Measurements from ENCODE around the gene PRELP. TPM values are rescaled to one million over a fixed set of nuclear protein-coding genes. Genes with fewer than 3 reads are reported as not detected.

Gene PRELP
- total RNA-seq, 1 experiment from 2014 or later = 0.07 TPM

GRCh38 chr1:203462878-203463277 lies 12.7 kb upstream of the PRELP start:
- Mint-ChIP-seq H3K4me1 (peaks cover 26 to 36% of the 10 kb centered on the region in 2 experiments), H3K9me3 (no peaks in the 10 kb centered on the region; a peak in 2 of 5 replicates), H3K36me3 (ENCODE audit: insufficient read depth in 1 of 3, low read depth in 3 of 3) (no peaks in the 10 kb centered on the region), H3K4me3 (no peak overlapping the region), H3K27me3 (ENCODE audit: low read depth) (peaks cover 8% of the 10 kb centered on the region), H3K27ac (no peak overlapping the region)
- no peak overlapping the region for H3K4me2 ChIP-seq (ENCODE audit: insufficient read depth, insufficient read length, low read length)
- H3K9ac ChIP-seq (ENCODE audit: extremely low read depth, insufficient read length, low read length) = no peak overlapping the region
- WGBS (ENCODE audit: extremely low coverage, insufficient read length, low lambda C conversion rate) = no CpG with 5 or more reads among the region's 6 CpGs
- no peaks in the 10 kb centered on the region for H3K79me2 ChIP-seq (ENCODE audit: insufficient read depth, low read length)
- H2BK5ac ChIP-seq (ENCODE audit: insufficient read length, low read length) = no peak overlapping the region
- no peak overlapping the region for H2BK12ac ChIP-seq (ENCODE audit: insufficient read length, low read depth, low read length)
- H3K4ac ChIP-seq (ENCODE audit: low read depth, low read length) = no peak overlapping the region
- no peaks in the 10 kb centered on the region for H3K27me3 ChIP-seq (ENCODE audit: insufficient read depth, low read length)
- no peaks in the 10 kb centered on the region for H3K23me2 ChIP-seq (ENCODE audit: insufficient read length, low read depth, low read length, poor library complexity, severe bottlenecking)
- TF ChIP-seq CTCF (conservative IDR thresholded peaks at IDR 0.05) = no peak
- no peak overlapping the region for H3K18ac ChIP-seq (ENCODE audit: insufficient read length, low read depth, low read length)
- H3K56ac ChIP-seq (ENCODE audit: insufficient read length, low read depth, low read length) = no peak overlapping the region
- no peaks in the 10 kb centered on the region for H4K20me1 ChIP-seq (ENCODE audit: control insufficient read depth, insufficient read depth, insufficient read length)
- H4K91ac ChIP-seq (ENCODE audit: insufficient read length, low read depth, low read length) = no peak overlapping the region
- no peak overlapping the region for H2AFZ ChIP-seq (ENCODE audit: low read length)
- no peak overlapping the region for H2BK15ac ChIP-seq (ENCODE audit: low read depth, low read length)
- no peak overlapping the region for H3T11ph ChIP-seq (ENCODE audit: low read length)
- no peak overlapping the region for H2BK120ac ChIP-seq (ENCODE audit: low read depth, low read length, poor library complexity, severe bottlenecking)
- no peaks in the 10 kb centered on the region for H3K79me1 ChIP-seq (ENCODE audit: insufficient read depth, low read depth, low read length, poor library complexity, severe bottlenecking)
- DNase-seq = no peak
- no peak overlapping the region for H3K14ac ChIP-seq (ENCODE audit: insufficient read depth, low read length)
- no peak overlapping the region for H4K5ac ChIP-seq (ENCODE audit: insufficient read length, low read depth, low read length)
- no peak overlapping the region for H2AK5ac ChIP-seq (ENCODE audit: insufficient read length, low read length)
- no peak overlapping the region for H4K8ac ChIP-seq (replicated peaks; ENCODE audit: insufficient read length, low read depth, low read length)
- no peaks in the 10 kb centered on the region for H3K9me3 ChIP-seq (ENCODE audit: control insufficient read depth, low read depth, low read length)
- H3K4me1 ChIP-seq (ENCODE audit: insufficient read depth, low read length) = peaks cover 4% of the 10 kb centered on the region; the same call in 1 of the 2 replicates
- no peak overlapping the region for H3K23ac ChIP-seq (ENCODE audit: insufficient read length, low read depth, low read length)
- no peak overlapping the region for H2BK20ac ChIP-seq (ENCODE audit: low read depth, low read length, poor library complexity, severe bottlenecking)
- H3K27ac ChIP-seq (ENCODE audit: insufficient read length, low read depth, low read length) = no peak overlapping the region

Measured in H9 (cell line).